ENCODE measurements around the gene MCRIP2.

- TF ChIP-seq CTCF (conservative IDR thresholded peaks at IDR 0.05) (no peak), EZH2 (IDR thresholded peaks at IDR 0.05; ENCODE audit: low read depth) (no peak)
These were observed 21.0 kb downstream of the MCRIP2 start for GRCh38 chr16:662597-662996.
